Esophagus muscularis mucosa (tissue), 4 donors: ENCODE results near the gene ANKRD33B. TPM values are rescaled to one million over a fixed set of nuclear protein-coding genes. Genes with fewer than 3 reads are reported as not detected.

Source experiments
- DNase-seq: peaks from one replicate; pipeline ENCODE4 v3.0.0-alpha.2; 2017; ENCODE audit errors: extremely low spot score
- H3K27ac ChIP-seq, 4 donors: fragments of 200-600 bp; sonication (generic); replicated peaks in 1 of 4; 1 replicate in 3 of 4; 2 replicates in 1 of 4; pipeline ENCODE4 v1.5.1; 2016 to 2019; ENCODE audit warnings: mild to moderate bottlenecking in 1 of 4
- H3K27me3 ChIP-seq, 4 donors: fragments of 200-600 bp; sonication (generic); one replicate each; pipeline versions ENCODE4 v1.5.1 to v1.6.0; 2016 to 2019
- H3K36me3 ChIP-seq, 4 donors: fragments of 200-600 bp; sonication (generic); one replicate each; pipeline ENCODE4 v1.5.1; 2016 to 2019
- H3K4me1 ChIP-seq, 4 donors: fragments of 200-600 bp; sonication (generic); one replicate each; pipeline ENCODE4 v1.5.1; 2016 to 2019
- H3K4me3 ChIP-seq, 4 donors: fragments of 200-600 bp; sonication (generic); 1 replicate in 2 of 4; 2 replicates in 2 of 4; pipeline ENCODE4 v1.5.1; 2016 to 2019; ENCODE audit warnings: mild to moderate bottlenecking in 4 of 4, moderate library complexity in 1 of 4
- H3K9me3 ChIP-seq, 4 donors: fragments of 200-600 bp; sonication (generic); 1 replicate in 3 of 4; 2 replicates in 1 of 4; pipeline ENCODE4 v1.5.1; 2016 to 2019
- EP300 ChIP-seq: sonication (generic); formaldehyde crosslinking; IDR thresholded peaks from one replicate; pipeline ENCODE4 v1.6.1; 2017; ENCODE audit warnings: antibody characterized with exemption
- POLR2A ChIP-seq: fragments of 450-650 bp; IDR thresholded peaks from one replicate; pipeline ENCODE4 v1.6.1; 2017; ENCODE audit warnings: antibody characterized with exemption, moderate library complexity, mild to moderate bottlenecking, low read depth
- POLR2AphosphoS5 ChIP-seq, 2 donors: sonication (generic); formaldehyde crosslinking; IDR thresholded peaks; one replicate each; pipeline ENCODE4 v1.6.1; 2017; ENCODE audit warnings: antibody characterized with exemption in 2 of 2
- WGBS: methylation state at CpG from one replicate; pipeline ENCODE4 v1.1.5; 2018; 5-methylcytosine and 5-hydroxymethylcytosine counted together
- intact Hi-C: fragments of 100-400 bp; cut with DNase I; formaldehyde crosslinking; loops from one replicate; pipeline ENCODE4 v1.15.1; 2023
- total RNA-seq, 4 donors: library from RNA; depleted of rRNA; stranded (reverse); fragments of >200 nt; gene quantifications; one replicate each; pipeline versions ENCODE4 v1.1.0 to v1.2.1, GENCODE V29; 2016
- TF ChIP-seq, protein P1 (sequence below), 3 experiments: fragments of 200-600 bp in 2 of 3; fragments of 450-650 bp in 1 of 3; sonication (generic) in 2 of 3; IDR thresholded peaks; one replicate each; pipeline ENCODE4 v1.5.1; 2017 to 2019; ENCODE audit warnings: antibody characterized with exemption in 3 of 3, mild to moderate bottlenecking in 2 of 3, moderate library complexity in 1 of 3

The ANKRD33B gene
- total RNA-seq, 4 donors from 2014 or later, result 4.6 to 8.2 (median 6.7) TPM

DNA sequence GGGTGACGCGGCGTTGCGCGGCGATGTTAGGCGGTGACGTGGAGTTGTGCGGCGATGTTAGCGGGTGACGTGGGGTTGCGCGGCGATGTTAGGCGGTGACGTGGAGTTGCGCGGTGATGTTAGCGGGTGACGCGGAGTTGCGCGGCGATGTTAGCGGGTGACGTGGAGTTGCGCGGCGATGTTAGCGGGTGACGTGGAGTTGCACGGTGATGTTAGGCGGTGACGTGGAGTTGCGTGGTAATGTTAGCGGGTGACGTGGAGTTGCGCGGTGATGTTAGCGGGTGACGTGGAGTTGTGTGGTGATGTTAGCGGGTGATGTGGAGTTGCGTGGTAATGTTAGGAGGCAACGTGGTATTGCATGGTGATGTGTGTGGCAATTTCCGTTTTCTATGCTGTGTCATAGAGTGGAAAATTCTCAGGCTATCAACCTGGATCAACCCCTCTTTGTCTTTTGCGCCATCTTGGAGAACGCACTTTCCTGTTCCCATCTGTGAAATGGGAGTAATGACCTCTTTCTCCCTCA lies 76.0 kb downstream of the ANKRD33B start:
- intact Hi-C loops, result no loop called here
- 95% methylated on average over 22 of the region's 48 CpGs for WGBS
- Histone ChIP-seq H3K36me3 (no peaks in the 10 kb centered on the region), H3K9me3 (no peaks in the 10 kb centered on the region), H3K27me3 (peaks cover 0 to 31% (median 0%) of the 10 kb centered on the region in 4 donors), H3K4me1 (no peaks in the 10 kb centered on the region), H3K27ac (no peak overlapping the region), H3K4me3 (no peak overlapping the region)
- DNase-seq, result no peak
- TF ChIP-seq EP300 (no peak), POLR2A (no peak), POLR2AphosphoS5 (IDR thresholded peaks at IDR 0.05) (no peak)
- TF ChIP-seq, protein P1, sequence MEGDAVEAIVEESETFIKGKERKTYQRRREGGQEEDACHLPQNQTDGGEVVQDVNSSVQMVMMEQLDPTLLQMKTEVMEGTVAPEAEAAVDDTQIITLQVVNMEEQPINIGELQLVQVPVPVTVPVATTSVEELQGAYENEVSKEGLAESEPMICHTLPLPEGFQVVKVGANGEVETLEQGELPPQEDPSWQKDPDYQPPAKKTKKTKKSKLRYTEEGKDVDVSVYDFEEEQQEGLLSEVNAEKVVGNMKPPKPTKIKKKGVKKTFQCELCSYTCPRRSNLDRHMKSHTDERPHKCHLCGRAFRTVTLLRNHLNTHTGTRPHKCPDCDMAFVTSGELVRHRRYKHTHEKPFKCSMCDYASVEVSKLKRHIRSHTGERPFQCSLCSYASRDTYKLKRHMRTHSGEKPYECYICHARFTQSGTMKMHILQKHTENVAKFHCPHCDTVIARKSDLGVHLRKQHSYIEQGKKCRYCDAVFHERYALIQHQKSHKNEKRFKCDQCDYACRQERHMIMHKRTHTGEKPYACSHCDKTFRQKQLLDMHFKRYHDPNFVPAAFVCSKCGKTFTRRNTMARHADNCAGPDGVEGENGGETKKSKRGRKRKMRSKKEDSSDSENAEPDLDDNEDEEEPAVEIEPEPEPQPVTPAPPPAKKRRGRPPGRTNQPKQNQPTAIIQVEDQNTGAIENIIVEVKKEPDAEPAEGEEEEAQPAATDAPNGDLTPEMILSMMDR (IDR thresholded peaks at IDR 0.05), result no peak

DNA sequence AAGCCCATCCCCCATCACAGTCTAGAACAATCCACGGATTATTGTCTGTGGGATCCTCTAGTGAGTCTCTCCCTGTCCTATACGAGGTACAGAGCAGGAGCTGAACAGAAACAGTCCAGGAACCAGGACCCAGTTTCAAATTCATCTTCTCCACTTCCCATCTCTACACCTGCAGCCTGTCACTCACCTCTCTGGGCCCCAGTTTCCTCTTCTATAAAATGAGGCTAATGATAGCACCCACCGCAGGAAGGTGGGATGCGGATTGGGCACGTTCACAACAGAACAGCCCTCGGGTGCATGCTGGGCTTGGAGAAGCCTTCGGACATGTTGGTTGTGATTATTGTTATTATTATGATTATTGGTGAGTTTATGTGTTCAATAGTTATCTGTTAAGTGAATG lies 78.5 kb downstream of the ANKRD33B start:
- Histone ChIP-seq H3K27me3 (peaks cover 0 to 17% (median 0%) of the 10 kb centered on the region in 4 donors), H3K9me3 (no peaks in the 10 kb centered on the region), H3K4me3 (no peak overlapping the region), H3K27ac (no peak overlapping the region), H3K36me3 (no peaks in the 10 kb centered on the region), H3K4me1 (no peaks in the 10 kb centered on the region)
- intact Hi-C loops, result no loop called here
- DNase-seq, result no peak
- WGBS, result 73% methylated on average over 7 of the region's 7 CpGs
- TF ChIP-seq POLR2AphosphoS5 (IDR thresholded peaks at IDR 0.05) (no peak), EP300 (no peak), POLR2A (no peak)
- TF ChIP-seq, protein P1 (IDR thresholded peaks at IDR 0.05), result no peak

DNA sequence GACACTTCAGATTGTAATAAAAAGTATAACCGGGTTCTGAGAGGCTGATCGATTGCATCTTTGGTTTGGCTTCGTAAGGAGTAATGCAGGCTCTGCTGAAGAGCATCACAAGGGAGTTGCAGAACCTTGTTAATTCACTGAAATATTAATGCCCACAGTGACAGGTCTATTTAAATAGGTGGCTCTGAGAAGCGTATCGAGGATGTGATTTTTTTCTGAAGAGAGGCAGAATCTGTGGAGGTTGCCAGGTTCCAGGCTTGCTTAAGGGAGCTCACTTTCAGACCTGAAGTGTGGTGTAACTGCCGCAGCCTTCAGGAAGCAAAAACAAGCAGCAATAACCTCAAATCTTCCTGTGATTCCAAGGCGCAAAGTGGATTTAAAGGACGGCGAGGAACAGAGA lies 80.3 kb downstream of the ANKRD33B start:
- Histone ChIP-seq H3K27ac (no peak overlapping the region), H3K27me3 (peaks cover 0 to 24% (median 5%) of the 10 kb centered on the region in 4 donors), H3K36me3 (peaks cover 0 to 2% (median 0%) of the 10 kb centered on the region in 4 donors), H3K4me3 (no peak overlapping the region), H3K9me3 (peaks cover 0 to 5% (median 0%) of the 10 kb centered on the region in 4 donors), H3K4me1 (peaks cover 0 to under 1% (median 0%) of the 10 kb centered on the region in 4 donors)
- 79% methylated on average over 9 of the region's 9 CpGs for WGBS
- TF ChIP-seq POLR2A, result no peak
- TF ChIP-seq POLR2AphosphoS5 (IDR thresholded peaks at IDR 0.05), result no peak
- TF ChIP-seq EP300, result no peak
- TF ChIP-seq, protein P1 (IDR thresholded peaks at IDR 0.05), result no peak
- intact Hi-C loops, result no loop called here
- DNase-seq, result no peak

DNA sequence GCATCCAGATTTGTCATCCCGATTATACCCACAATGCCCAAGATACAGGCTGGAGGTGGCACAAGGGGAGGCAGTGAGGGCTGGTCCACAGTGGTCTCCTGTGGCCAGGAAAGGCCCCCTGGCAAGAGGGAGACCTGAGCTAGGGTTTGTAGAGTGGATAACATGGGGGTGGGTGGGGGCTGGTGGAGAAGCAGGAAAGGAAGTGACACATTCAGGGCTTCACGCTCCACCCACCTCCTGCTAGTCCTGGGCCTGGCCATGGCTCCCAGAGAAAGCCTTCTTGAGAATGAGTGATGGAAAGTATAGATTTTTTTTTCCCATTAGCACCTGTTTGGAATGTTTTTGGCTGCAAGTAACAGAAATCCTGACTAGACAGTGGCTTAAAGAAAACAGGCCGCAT lies 81.3 kb downstream of the ANKRD33B start:
- Histone ChIP-seq H3K27me3 (peaks cover 0 to 34% (median 9%) of the 10 kb centered on the region in 4 donors), H3K36me3 (peaks cover 0 to 5% (median 3%) of the 10 kb centered on the region in 4 donors), H3K9me3 (peaks cover 0 to 6% (median 0%) of the 10 kb centered on the region in 4 donors), H3K4me1 (peaks cover 0 to 10% (median 0%) of the 10 kb centered on the region in 4 donors), H3K4me3 (no peak overlapping the region), H3K27ac (no peak overlapping the region)
- TF ChIP-seq, protein P1 (IDR thresholded peaks at IDR 0.05), result no peak
- TF ChIP-seq POLR2AphosphoS5 (IDR thresholded peaks at IDR 0.05) (no peak), POLR2A (no peak), EP300 (no peak)
- no peak for DNase-seq
- 93% methylated on average over 2 of the region's 3 CpGs for WGBS
- intact Hi-C loops, result no loop called here

DNA sequence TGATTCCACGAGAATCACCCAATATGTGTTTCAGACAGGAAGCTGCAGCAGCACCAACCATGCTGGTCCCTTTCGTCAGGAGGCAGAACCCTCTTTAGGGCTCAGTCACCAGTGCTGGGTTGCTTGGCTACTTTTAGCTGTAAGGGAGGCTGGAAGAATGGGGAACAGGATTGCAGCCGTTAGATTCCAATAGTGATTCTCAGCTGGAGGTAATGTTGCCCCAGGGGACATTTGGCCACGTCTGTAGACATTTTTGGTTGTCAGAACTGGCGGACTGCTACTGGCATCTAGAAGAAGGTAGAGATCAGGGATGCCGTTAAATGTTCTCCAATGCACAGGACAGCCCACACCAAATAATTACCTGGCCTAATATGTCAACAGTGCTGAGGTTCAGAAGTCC lies 81.8 kb downstream of the ANKRD33B start:
- TF ChIP-seq POLR2A (no peak), EP300 (no peak), POLR2AphosphoS5 (IDR thresholded peaks at IDR 0.05) (no peak)
- TF ChIP-seq, protein P1 (IDR thresholded peaks at IDR 0.05), result no peak
- intact Hi-C loops, result no loop called here
- peaks cover 0 to 5% (median 3%) of the 10 kb centered on the region in 4 donors for H3K36me3 ChIP-seq
- H3K27me3 ChIP-seq, result peaks cover 0 to 39% (median 9%) of the 10 kb centered on the region in 4 donors
- WGBS, result 80% methylated on average over 6 of the region's 6 CpGs
- no peak for DNase-seq
- peaks cover 0 to 10% (median 0%) of the 10 kb centered on the region in 4 donors for H3K4me1 ChIP-seq
- H3K4me3 ChIP-seq, result no peak overlapping the region
- peaks cover 0 to 6% (median 0%) of the 10 kb centered on the region in 4 donors for H3K9me3 ChIP-seq
- no peak overlapping the region for H3K27ac ChIP-seq
